Gastroesophageal sphincter (tissue), 3 donors: ENCODE measurements around the gene IRF1.

Experiments used
- EP300 ChIP-seq: sonication (generic); formaldehyde crosslinking; IDR thresholded peaks from one replicate; pipeline ENCODE4 v1.6.1; 2017; ENCODE audit warnings: antibody characterized with exemption, mild to moderate bottlenecking
- POLR2A ChIP-seq, 2 donors: fragments of 450-650 bp; IDR thresholded peaks; one replicate each; pipeline ENCODE4 v1.6.1; 2017; ENCODE audit warnings: antibody characterized with exemption in 2 of 2, mild to moderate bottlenecking in 2 of 2, moderate library complexity in 1 of 2
- POLR2AphosphoS5 ChIP-seq: sonication (generic); formaldehyde crosslinking; IDR thresholded peaks from one replicate; pipeline ENCODE4 v1.6.1; 2017; ENCODE audit warnings: antibody characterized with exemption
- TF ChIP-seq, protein P1 (sequence below), 4 experiments: fragments of 200-600 bp in 2 of 4; fragments of 450-650 bp in 2 of 4; sonication (generic) in 1 of 4; IDR thresholded peaks; one replicate each; pipeline ENCODE4 v1.5.1; 2017 to 2019; ENCODE audit warnings: antibody characterized with exemption in 4 of 4, mild to moderate bottlenecking in 2 of 4, moderate library complexity in 2 of 4

DNA sequence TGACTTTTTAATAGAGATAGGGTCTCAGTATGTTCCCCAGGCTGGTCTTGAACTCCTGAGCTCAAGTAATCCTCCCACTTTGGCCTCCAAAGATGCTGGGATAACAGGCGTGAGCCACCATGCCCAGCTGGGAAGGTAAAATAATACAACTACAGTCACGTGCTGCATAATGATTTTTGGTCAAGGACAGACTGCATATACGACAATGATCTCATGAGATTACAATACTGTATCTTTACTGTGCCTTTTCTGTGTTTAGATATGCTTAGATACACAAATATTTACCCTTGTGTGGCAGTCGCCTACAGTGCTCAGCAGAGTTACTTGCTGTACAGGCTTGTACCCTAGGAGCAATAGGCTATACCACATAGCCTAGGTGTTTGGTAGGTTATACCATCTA, 14.2 kb upstream of the IRF1 start:
- TF ChIP-seq, protein P1, sequence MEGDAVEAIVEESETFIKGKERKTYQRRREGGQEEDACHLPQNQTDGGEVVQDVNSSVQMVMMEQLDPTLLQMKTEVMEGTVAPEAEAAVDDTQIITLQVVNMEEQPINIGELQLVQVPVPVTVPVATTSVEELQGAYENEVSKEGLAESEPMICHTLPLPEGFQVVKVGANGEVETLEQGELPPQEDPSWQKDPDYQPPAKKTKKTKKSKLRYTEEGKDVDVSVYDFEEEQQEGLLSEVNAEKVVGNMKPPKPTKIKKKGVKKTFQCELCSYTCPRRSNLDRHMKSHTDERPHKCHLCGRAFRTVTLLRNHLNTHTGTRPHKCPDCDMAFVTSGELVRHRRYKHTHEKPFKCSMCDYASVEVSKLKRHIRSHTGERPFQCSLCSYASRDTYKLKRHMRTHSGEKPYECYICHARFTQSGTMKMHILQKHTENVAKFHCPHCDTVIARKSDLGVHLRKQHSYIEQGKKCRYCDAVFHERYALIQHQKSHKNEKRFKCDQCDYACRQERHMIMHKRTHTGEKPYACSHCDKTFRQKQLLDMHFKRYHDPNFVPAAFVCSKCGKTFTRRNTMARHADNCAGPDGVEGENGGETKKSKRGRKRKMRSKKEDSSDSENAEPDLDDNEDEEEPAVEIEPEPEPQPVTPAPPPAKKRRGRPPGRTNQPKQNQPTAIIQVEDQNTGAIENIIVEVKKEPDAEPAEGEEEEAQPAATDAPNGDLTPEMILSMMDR (IDR thresholded peaks at IDR 0.05): no peak
- no peak for TF ChIP-seq EP300
- no peak for TF ChIP-seq POLR2A (IDR thresholded peaks at IDR 0.05)
- TF ChIP-seq POLR2AphosphoS5: no peak
